HepG2 (cell line): ENCODE measurements around the gene CPEB3. TPM values are rescaled to one million over a fixed set of nuclear protein-coding genes. Genes with fewer than 3 reads are reported as not detected.

Source experiments
- ATAC-seq: fragments of 200-7000 bp; cut with Tn5 transposase; 3 replicates; pipeline ENCODE4 v1.9.1; 2020; ENCODE audit warnings: mild to moderate bottlenecking, moderate library complexity
- BruUV-seq: library from RNA; stranded (reverse); fragments of 400-500 nt; replicated peaks from 2 replicates; lab custom pipeline; 2021; lab: Mats Ljungman, UMichigan
- CTCF ChIA-PET: fragments of 300-600 bp; formaldehyde crosslinking; extraction: SDS; loops from one replicate; lab custom pipeline; 2021; ENCODE audit warnings: low total read pairs, inconsistent platforms, low intra/inter-chr PET ratio; lab: Yijun Ruan, JAX
- POLR2A ChIA-PET: fragments of 350-600 bp; sonication (Branson Sonifier 250); formaldehyde crosslinking; loops from one replicate; lab custom pipeline; 2020; ENCODE audit warnings: antibody characterized with exemption, inconsistent platforms; lab: Yijun Ruan, JAX
- DNase-seq: peaks from one replicate; pipeline ENCODE4 v3.0.0-alpha.2; 2015; ENCODE audit warnings: low spot score
- FAIRE-seq: peaks from 3 replicates; lab custom pipeline; 2011; peaks lifted over from hg19 to GRCh38; lab: Jason Lieb, UNC
- H2AFZ ChIP-seq: one replicate; pipeline ENCODE4 v1.6.1; 2011; ENCODE audit warnings: low read length, inconsistent platforms
- H3K27ac ChIP-seq: fragments of 300-600 bp; 3 replicates; pipeline ENCODE4 v1.8.0; 2011; ENCODE audit warnings: mixed run types, mild to moderate bottlenecking, mixed read lengths, low read length, inconsistent platforms; ENCODE audit not compliant: insufficient read depth; ENCODE audit errors: extremely low read length
- H3K27me3 ChIP-seq, 2 experiments: fragments of 200-600 bp in 1 of 2; 2 replicates in 1 of 2; 3 replicates in 1 of 2; pipeline versions ENCODE4 v1.6.0 to v1.8.0; 2011; ENCODE audit warnings: low read length in 2 of 2, mild to moderate bottlenecking in 2 of 2, moderate library complexity in 2 of 2, inconsistent platforms in 1 of 2; ENCODE audit not compliant: insufficient read depth in 2 of 2, control insufficient read depth in 1 of 2
- H3K36me3 ChIP-seq, 2 experiments: fragments of 200-600 bp in 1 of 2; replicated peaks in 1 of 2; 2 replicates in 1 of 2; 3 replicates in 1 of 2; pipeline versions ENCODE4 v1.5.1 to v1.8.0; 2011; ENCODE audit warnings: low read length in 2 of 2, inconsistent platforms in 1 of 2; ENCODE audit not compliant: insufficient read depth in 2 of 2, control insufficient read depth in 1 of 2
- H3K4me1 ChIP-seq: 2 replicates; pipeline ENCODE4 v1.5.1; 2012; ENCODE audit warnings: low read length, inconsistent platforms; ENCODE audit not compliant: insufficient read depth
- H3K4me2 ChIP-seq: 2 replicates; pipeline ENCODE4 v1.6.0; 2011; ENCODE audit warnings: low read depth, low read length, inconsistent platforms
- H3K4me3 ChIP-seq, 3 experiments: fragments of 200-600 bp in 1 of 3; sonication (generic), shearing (Covaris generic) in 1 of 3; replicated peaks in 1 of 3; 2 replicates each; pipeline ENCODE4 v1.5.1; 2011 to 2016; ENCODE audit warnings: low read length in 3 of 3, inconsistent platforms in 2 of 3, low read depth in 2 of 3, mild to moderate bottlenecking in 2 of 3, control low read depth in 1 of 3, mixed read lengths in 1 of 3; ENCODE audit not compliant: insufficient read depth in 1 of 3
- H3K79me2 ChIP-seq: one replicate; pipeline ENCODE4 v1.6.1; 2011; ENCODE audit warnings: low read length, inconsistent platforms; ENCODE audit not compliant: insufficient read depth
- H3K9ac ChIP-seq: 2 replicates; pipeline ENCODE4 v1.6.0; 2011; ENCODE audit warnings: mild to moderate bottlenecking, low read depth, low read length, inconsistent platforms; ENCODE audit not compliant: insufficient read depth
- H3K9me3 ChIP-seq: 2 replicates; pipeline ENCODE4 v1.5.1; 2012; ENCODE audit warnings: mild to moderate bottlenecking, low read length
- H4K20me1 ChIP-seq: 2 replicates; pipeline ENCODE4 v1.6.0; 2011; ENCODE audit warnings: inconsistent platforms, mild to moderate bottlenecking, low read length, moderate library complexity; ENCODE audit not compliant: insufficient read depth
- FOXK1 ChIP-seq: sonication (generic); formaldehyde crosslinking; IDR thresholded peaks from 2 replicates; pipeline ENCODE4 v1.4.0; 2020; ENCODE audit warnings: low read depth, missing genetic modification reagents, borderline replicate concordance
- GTF3A ChIP-seq: sonication (generic); formaldehyde crosslinking; conservative IDR thresholded peaks from 2 replicates; pipeline ENCODE4 v1.4.0; 2020; ENCODE audit warnings: mild to moderate bottlenecking, missing genetic modification reagents
- IRX3 ChIP-seq: sonication (generic); formaldehyde crosslinking; IDR thresholded peaks from 2 replicates; pipeline ENCODE4 v1.8.1; 2023; ENCODE audit warnings: mild to moderate bottlenecking, low read depth, missing genetic modification reagents, borderline replicate concordance
- MEIS1 ChIP-seq: sonication (generic); formaldehyde crosslinking; IDR thresholded peaks from 2 replicates; pipeline ENCODE4 v1.9.0; 2021; ENCODE audit warnings: mild to moderate bottlenecking, missing genetic modification reagents, moderate library complexity, borderline replicate concordance
- POLR2A ChIP-seq, 2 experiments: IDR thresholded peaks; 2 replicates each; pipeline ENCODE4 v1.6.1; 2011; ENCODE audit warnings: low read depth in 2 of 2, low read length in 2 of 2, mild to moderate bottlenecking in 1 of 2, moderate library complexity in 1 of 2; ENCODE audit not compliant: insufficient read depth in 1 of 2
- STAG1 ChIP-seq: sonication (generic); formaldehyde crosslinking; IDR thresholded peaks from 2 replicates; pipeline ENCODE4 v1.4.0; 2020; ENCODE audit warnings: missing genetic modification reagents
- TEAD3 ChIP-seq: optimal IDR thresholded peaks from 2 replicates; pipeline ENCODE3; 2016; ENCODE audit warnings: borderline replicate concordance
- ZNF275 ChIP-seq: sonication (generic); formaldehyde crosslinking; IDR thresholded peaks from 2 replicates; pipeline ENCODE4 v1.8.0; 2022; ENCODE audit warnings: missing genetic modification reagents, mild to moderate bottlenecking, inconsistent platforms, borderline replicate concordance
- ZNF281 ChIP-seq: sonication (generic); formaldehyde crosslinking; IDR thresholded peaks from 2 replicates; pipeline ENCODE4 v1.4.0; 2020; ENCODE audit warnings: missing genetic modification reagents, borderline replicate concordance
- ZNF446 ChIP-seq: sonication (generic); formaldehyde crosslinking; IDR thresholded peaks from 2 replicates; pipeline ENCODE4 v1.5.0; 2020; ENCODE audit warnings: mild to moderate bottlenecking, missing genetic modification reagents
- ZNF605 ChIP-seq: sonication (generic); formaldehyde crosslinking; IDR thresholded peaks from 2 replicates; pipeline ENCODE4 v1.8.0; 2022; ENCODE audit warnings: mild to moderate bottlenecking, missing genetic modification reagents
- ZNF850 ChIP-seq: sonication (generic); formaldehyde crosslinking; conservative IDR thresholded peaks from 2 replicates; pipeline ENCODE4 v1.9.0; 2021; ENCODE audit warnings: mild to moderate bottlenecking, missing genetic modification reagents
- in situ Hi-C: cut with HindIII; loops from 2 replicates; pipeline ENCODE4 v1.10.0; 2017; ENCODE audit warnings: low pct_unique_long_range_greater_than_20kb; ENCODE audit not compliant: extremely low pct_ligation_motif_present
- intact Hi-C: fragments of 100-400 bp; cut with micrococcal nuclease; formaldehyde crosslinking; loops from one replicate; pipeline ENCODE4 v1.10.0; 2022; ENCODE audit not compliant: unreplicated experiment
- polyA plus RNA-seq, 8 experiments: library from polyadenylated mRNA; depleted of rRNA in 3 of 8; stranded (reverse) in 7 of 8; unstranded in 1 of 8; fragments of >200 nt; fragmentation: Illumina TruSeq in 4 of 8; extraction: Trizol in 4 of 8; gene quantifications; 2 replicates each; pipeline versions ENCODE4 v1.2.1 to v1.2.3, GENCODE V29; 2011 to 2016; ENCODE audit warnings: low read depth in 4 of 8, missing spikeins in 1 of 8, mixed read lengths in 1 of 8; ENCODE audit not compliant: insufficient read depth in 1 of 8
- total RNA-seq, 5 experiments: library from RNA; depleted of rRNA; stranded (reverse); fragments of >200 nt; fragmentation: Illumina TruSeq; extraction: Trizol; gene quantifications; 2 replicates each; pipeline ENCODE4 v1.2.3, GENCODE V29; 2016; ENCODE audit warnings: low read depth in 1 of 5

CPEB3 gene
- total and polyA plus RNA-seq, 2 of the 13 experiments (the other 11 are each of a cell fraction or from before 2014, with no cell fraction given) = 0.66 to 0.70 TPM

- CTCF ChIA-PET = no interaction called here
- no peak for DNase-seq
These were observed 243.7 kb downstream of the CPEB3 start for GRCh38 chr10:92047215-92047614.

More at GRCh38 chr10:92047215-92047614, 243.7 kb downstream of the CPEB3 start:
- Histone ChIP-seq H3K4me2 (no peak overlapping the region), H3K9me3 (no peaks in the 10 kb centered on the region), H3K27me3 (no peaks in the 10 kb centered on the region), H2AFZ (no peak overlapping the region), H3K36me3 (no peaks in the 10 kb centered on the region; a peak in 1 of 5 replicates), H4K20me1 (no peaks in the 10 kb centered on the region), H3K79me2 (no peaks in the 10 kb centered on the region), H3K9ac (no peak overlapping the region), H3K4me3 (no peak overlapping the region), H3K27ac (no peak overlapping the region), H3K4me1 (no peaks in the 10 kb centered on the region; the same call in 1 of the 2 replicates)
- POLR2A ChIA-PET = no interaction called here
- FAIRE-seq = no peak
- TF ChIP-seq ZNF275 (CRISPR knock-in tag) (no peak), ZNF850 (no peak), POLR2A (IDR thresholded peaks at IDR 0.05; ENCODE audit: insufficient read depth in 1 of 2, low read depth in 2 of 2, low read length in 2 of 2) (no peak), ZNF605 (CRISPR knock-in tag) (no peak), MEIS1 (CRISPR knock-in tag) (no peak), TEAD3 (no peak), FOXK1 (CRISPR knock-in tag) (no peak), IRX3 (CRISPR knock-in tag) (no peak), ZNF446 (CRISPR knock-in tag) (no peak), GTF3A (no peak), STAG1 (no peak), ZNF281 (CRISPR knock-in tag) (no peak)
- in situ Hi-C loops = no loop called here
- no TSS peak for BruUV-seq
- intact Hi-C loops = no loop called here
- no peak for ATAC-seq
